Testis (tissue), 3 donors: ENCODE data around the gene RNGTT. TPM values are rescaled to one million over a fixed set of nuclear protein-coding genes. Genes with fewer than 3 reads are reported as not detected.

Experiments used
- DNase-seq: peaks from one replicate; pipeline ENCODE4 v3.0.0-alpha.2; 2019
- H3K27ac ChIP-seq, 2 donors: fragments of 200-600 bp; sonication (generic); one replicate each; pipeline ENCODE4 v1.5.1; 2019
- H3K27me3 ChIP-seq: fragments of 200-600 bp; sonication (generic); one replicate; pipeline ENCODE4 v1.5.1; 2019
- H3K36me3 ChIP-seq: fragments of 200-600 bp; sonication (generic); one replicate; pipeline ENCODE4 v1.5.1; 2017; ENCODE audit warnings: low read depth; ENCODE audit errors: missing control alignments
- H3K4me1 ChIP-seq: fragments of 200-600 bp; sonication (generic); one replicate; pipeline ENCODE4 v1.5.1; 2019
- H3K4me3 ChIP-seq, 2 donors: fragments of 200-600 bp; sonication (generic); one replicate each; pipeline ENCODE4 v1.5.1; 2017 to 2019
- H3K9me3 ChIP-seq: fragments of 200-600 bp; sonication (generic); one replicate; pipeline ENCODE4 v1.5.1; 2017
- POLR2A ChIP-seq: fragments of 450-650 bp; IDR thresholded peaks from one replicate; pipeline ENCODE4 v1.6.1; 2017; ENCODE audit warnings: antibody characterized with exemption, mild to moderate bottlenecking, moderate library complexity
- WGBS, 2 donors: methylation state at CpG; one replicate each; pipeline ENCODE4 v1.1.5; 2018; 5-methylcytosine and 5-hydroxymethylcytosine counted together
- intact Hi-C: fragments of 100-400 bp; cut with DNase I; formaldehyde crosslinking; loops from one replicate; pipeline ENCODE4 v1.15.1; 2023; ENCODE audit warnings: low total_unique reads
- polyA plus RNA-seq: library from polyadenylated mRNA; stranded (reverse); fragments of 350-450 nt; fragmentation: Illumina TruSeq; extraction: RNeasy Lipid Tissue Mini Kit (QIAGEN cat#74804); gene quantifications from one replicate; pipeline ENCODE4 v1.2.3, GENCODE V29; 2014; ENCODE audit warnings: low read depth, low replicate concordance; ENCODE audit not compliant: insufficient read depth
- total RNA-seq, 2 donors: library from RNA; depleted of rRNA; stranded (reverse); fragments of >200 nt; gene quantifications; one replicate each; pipeline ENCODE4 v1.2.3, GENCODE V29; 2016
- TF ChIP-seq, protein P1 (sequence below), 3 experiments: fragments of 450-650 bp in 2 of 3; fragments of 200-600 bp in 1 of 3; sonication (generic) in 1 of 3; IDR thresholded peaks; one replicate each; pipeline ENCODE4 v1.5.1; 2016 to 2019; ENCODE audit warnings: antibody characterized with exemption in 3 of 3, mild to moderate bottlenecking in 2 of 3, moderate library complexity in 1 of 3

Gene RNGTT
- total and polyA plus RNA-seq, 3 donors from 2014 or later: 19.4 to 27.0 (median 22.1) TPM

DNA sequence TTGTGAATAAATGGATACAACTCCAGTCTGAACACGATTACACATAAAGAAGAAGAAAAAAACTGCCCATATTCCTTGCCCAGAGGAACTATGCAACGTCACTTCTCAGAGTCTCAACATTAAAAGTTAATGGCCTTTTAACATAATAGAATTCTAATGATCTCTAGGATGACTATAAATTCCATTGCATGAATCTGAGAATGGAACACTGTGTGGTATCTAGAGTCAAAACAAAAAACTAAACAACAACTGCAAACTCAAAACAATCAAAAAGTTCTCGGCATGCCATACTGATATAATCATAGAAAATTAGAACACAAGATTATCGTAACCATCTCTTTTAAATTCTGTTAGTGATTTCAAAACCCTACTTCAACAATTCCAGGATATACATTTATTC, 283.6 kb downstream of the RNGTT start:
- Histone ChIP-seq H3K9me3 (no peaks in the 10 kb centered on the region), H3K4me1 (no peaks in the 10 kb centered on the region), H3K4me3 (no peak overlapping the region), H3K27ac (no peak overlapping the region), H3K36me3 (no peaks in the 10 kb centered on the region), H3K27me3 (no peaks in the 10 kb centered on the region)
- DNase-seq: no peak
- WGBS, 2 donors: 93% methylated on average over 4 of the region's 4 CpGs
- no peak for TF ChIP-seq POLR2A
- TF ChIP-seq, protein P1, sequence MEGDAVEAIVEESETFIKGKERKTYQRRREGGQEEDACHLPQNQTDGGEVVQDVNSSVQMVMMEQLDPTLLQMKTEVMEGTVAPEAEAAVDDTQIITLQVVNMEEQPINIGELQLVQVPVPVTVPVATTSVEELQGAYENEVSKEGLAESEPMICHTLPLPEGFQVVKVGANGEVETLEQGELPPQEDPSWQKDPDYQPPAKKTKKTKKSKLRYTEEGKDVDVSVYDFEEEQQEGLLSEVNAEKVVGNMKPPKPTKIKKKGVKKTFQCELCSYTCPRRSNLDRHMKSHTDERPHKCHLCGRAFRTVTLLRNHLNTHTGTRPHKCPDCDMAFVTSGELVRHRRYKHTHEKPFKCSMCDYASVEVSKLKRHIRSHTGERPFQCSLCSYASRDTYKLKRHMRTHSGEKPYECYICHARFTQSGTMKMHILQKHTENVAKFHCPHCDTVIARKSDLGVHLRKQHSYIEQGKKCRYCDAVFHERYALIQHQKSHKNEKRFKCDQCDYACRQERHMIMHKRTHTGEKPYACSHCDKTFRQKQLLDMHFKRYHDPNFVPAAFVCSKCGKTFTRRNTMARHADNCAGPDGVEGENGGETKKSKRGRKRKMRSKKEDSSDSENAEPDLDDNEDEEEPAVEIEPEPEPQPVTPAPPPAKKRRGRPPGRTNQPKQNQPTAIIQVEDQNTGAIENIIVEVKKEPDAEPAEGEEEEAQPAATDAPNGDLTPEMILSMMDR (IDR thresholded peaks at IDR 0.05): no peak
- intact Hi-C loops: no loop called here

GRCh38 chr6:88677356-88677755, 286.1 kb downstream of the RNGTT start:
- Histone ChIP-seq H3K4me1 (no peaks in the 10 kb centered on the region), H3K36me3 (no peaks in the 10 kb centered on the region), H3K27me3 (no peaks in the 10 kb centered on the region), H3K27ac (no peak overlapping the region), H3K4me3 (no peak overlapping the region), H3K9me3 (no peaks in the 10 kb centered on the region)
- TF ChIP-seq, protein P1 (IDR thresholded peaks at IDR 0.05): no peak
- no peak for TF ChIP-seq POLR2A
- WGBS, 2 donors: 81 to 82% methylated on average over 4 of the region's 4 CpGs
- no peak for DNase-seq
- intact Hi-C loops: no loop called here

DNA sequence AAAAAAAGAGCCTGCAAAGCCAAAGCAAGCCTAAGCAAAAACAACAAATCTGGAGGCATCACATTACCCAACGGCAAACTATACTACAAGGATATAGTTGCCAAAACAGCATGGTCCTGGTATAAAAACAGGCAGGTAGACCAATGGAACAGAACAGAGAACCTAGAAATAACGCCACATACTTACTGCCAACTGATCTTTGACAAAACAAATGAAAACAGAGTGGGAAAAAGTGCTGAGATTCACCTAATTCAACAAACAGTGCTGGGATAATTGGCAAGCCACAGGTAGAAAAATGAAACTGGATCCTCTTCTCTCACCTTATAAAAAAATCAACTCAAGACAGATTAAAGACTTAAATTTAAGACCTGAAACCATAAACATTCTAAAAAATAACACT, 291.8 kb downstream of the RNGTT start:
- DNase-seq: no peak
- no peaks in the 10 kb centered on the region for H3K36me3 ChIP-seq
- WGBS, 2 donors: 69 to 99% methylated on average over 2 of the region's 2 CpGs
- H3K27me3 ChIP-seq: no peaks in the 10 kb centered on the region
- TF ChIP-seq, protein P1 (IDR thresholded peaks at IDR 0.05): no peak
- no peak for TF ChIP-seq POLR2A
- H3K9me3 ChIP-seq: no peaks in the 10 kb centered on the region
- intact Hi-C loops: no loop called here
- H3K4me3 ChIP-seq: no peak overlapping the region
- H3K4me1 ChIP-seq: no peaks in the 10 kb centered on the region
- no peak overlapping the region for H3K27ac ChIP-seq

DNA sequence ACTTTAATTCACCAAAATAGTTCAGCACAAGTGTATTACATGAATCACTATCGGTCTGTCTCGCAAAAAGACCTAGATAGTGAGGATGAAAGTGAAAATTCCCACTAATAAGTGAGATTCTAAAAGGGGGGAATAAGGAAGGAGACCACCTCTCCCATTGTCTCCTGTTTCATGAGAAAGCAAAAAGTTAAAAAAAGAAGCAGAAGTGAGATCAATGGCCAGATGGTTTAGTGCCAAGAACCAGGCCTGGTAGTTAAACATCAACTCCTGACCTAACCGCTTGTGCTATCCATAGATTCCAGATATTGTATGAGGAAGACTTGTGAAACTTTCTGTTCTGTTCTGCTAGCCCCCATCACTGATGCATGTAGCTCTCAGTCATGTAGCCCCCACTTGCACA, 293.0 kb downstream of the RNGTT start:
- H3K4me3 ChIP-seq: no peak overlapping the region

DNA sequence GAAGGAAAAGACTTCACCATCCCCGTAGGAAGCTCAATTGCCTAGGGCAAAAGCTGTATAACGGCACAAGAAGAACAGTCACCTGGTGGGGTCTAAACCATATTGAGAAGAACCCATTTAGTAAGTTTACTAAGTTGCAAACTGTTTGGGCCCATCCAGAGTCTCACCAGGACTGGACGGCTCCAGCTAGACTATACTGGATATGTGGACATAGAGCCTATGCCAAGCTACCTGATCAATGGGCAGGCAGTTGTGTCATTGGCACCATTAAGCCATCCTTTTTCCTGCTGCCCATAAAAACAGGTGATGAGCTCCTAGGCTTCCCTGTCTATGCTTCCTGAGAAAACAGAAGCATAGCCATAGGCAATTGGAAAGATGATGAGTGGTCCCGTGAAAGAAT, 293.9 kb downstream of the RNGTT start:
- no peaks in the 10 kb centered on the region for H3K9me3 ChIP-seq
- no peaks in the 10 kb centered on the region for H3K36me3 ChIP-seq
- H3K4me1 ChIP-seq: no peaks in the 10 kb centered on the region
- DNase-seq: no peak
- intact Hi-C loops: no loop called here
- WGBS, 2 donors: 98 to 100% methylated on average over 4 of the region's 4 CpGs
- H3K4me3 ChIP-seq: no peak overlapping the region
- H3K27me3 ChIP-seq: no peaks in the 10 kb centered on the region
- TF ChIP-seq, protein P1 (IDR thresholded peaks at IDR 0.05): no peak
- no peak for TF ChIP-seq POLR2A
- no peak overlapping the region for H3K27ac ChIP-seq

More for the DNA sequence above, 293.0 kb downstream of the RNGTT start:
- Histone ChIP-seq H3K27ac (no peak overlapping the region), H3K9me3 (no peaks in the 10 kb centered on the region), H3K27me3 (no peaks in the 10 kb centered on the region), H3K4me1 (no peaks in the 10 kb centered on the region), H3K36me3 (no peaks in the 10 kb centered on the region)
- TF ChIP-seq, protein P1 (IDR thresholded peaks at IDR 0.05): no peak
- intact Hi-C loops: no loop called here
- 94 to 99% methylated on average over 3 of the region's 3 CpGs for whole genome bisulfite sequencing, 2 donors
- DNase-seq: no peak
